ENCODE results near the gene SELPLG. TPM values are rescaled to one million over a fixed set of nuclear protein-coding genes. Genes with fewer than 3 reads are reported as not detected.

Gene SELPLG
- total RNA-seq, 1 donor from 2014 or later, result 5.8 TPM

- TF ChIP-seq EZH2 (IDR thresholded peaks at IDR 0.05; ENCODE audit: insufficient read depth, low read length), result no peak
- TF ChIP-seq CTCF (IDR thresholded peaks at IDR 0.05; ENCODE audit: insufficient read depth, low read depth, low read length), result no peak
- H3K9me3 Mint-ChIP-seq (ENCODE audit: unreplicated experiment), result no peaks in the 10 kb centered on the region
- Histone ChIP-seq H3K36me3 (ENCODE audit: insufficient read depth, low read length) (peaks cover 61% of the 10 kb centered on the region), H3K27me3 (ENCODE audit: insufficient read depth, low read length) (no peaks in the 10 kb centered on the region), H3K4me1 (ENCODE audit: insufficient read depth, low read length) (peaks cover 31% of the 10 kb centered on the region), H3K9ac (ENCODE audit: low read length) (no peak overlapping the region), H2AFZ (ENCODE audit: low read depth, low read length) (no peak overlapping the region), H3K4me2 (ENCODE audit: low read length) (no peak overlapping the region), H3K9me3 (ENCODE audit: insufficient read depth, low read depth, low read length) (no peaks in the 10 kb centered on the region), H3K79me2 (ENCODE audit: insufficient read depth, low read length) (peaks cover 51% of the 10 kb centered on the region), H4K20me1 (ENCODE audit: insufficient read depth, low read length) (peaks cover 26% of the 10 kb centered on the region), H3K27ac (ENCODE audit: low read depth, low read length) (peak overlapping the region; percentile 8), H3K4me3 (ENCODE audit: insufficient read depth, low read depth, low read length) (no peak overlapping the region)
- FAIRE-seq, result no peak
- peaks cover 29% of the 10 kb centered on the region for H3K36me3 Mint-ChIP-seq (ENCODE audit: low read depth, unreplicated experiment)
- no peak overlapping the region for H3K4me3 Mint-ChIP-seq (ENCODE audit: unreplicated experiment)
- H3K4me1 Mint-ChIP-seq (ENCODE audit: low read depth, unreplicated experiment), result peaks cover 29% of the 10 kb centered on the region
- H3K27ac Mint-ChIP-seq (ENCODE audit: unreplicated experiment), result no peak overlapping the region
- no peak for DNase-seq (ENCODE audit: low read depth)
- no peaks in the 10 kb centered on the region for H3K27me3 Mint-ChIP-seq (ENCODE audit: low read depth, unreplicated experiment)
Observed at GRCh38 chr12:108653082-108653516, 19.4 kb upstream of the SELPLG start.

GRCh38 chr12:108650083-108650482, 16.4 kb upstream of the SELPLG start:
- DNase-seq (ENCODE audit: low read depth), result no peak
- peak overlapping the region; percentile 65 for H3K4me2 ChIP-seq (ENCODE audit: low read length)
- H3K79me2 ChIP-seq (ENCODE audit: insufficient read depth, low read length), result peaks cover 56% of the 10 kb centered on the region
- TF ChIP-seq CTCF (IDR thresholded peaks at IDR 0.05; ENCODE audit: insufficient read depth, low read depth, low read length) (no peak), EZH2 (IDR thresholded peaks at IDR 0.05; ENCODE audit: insufficient read depth, low read length) (no peak)
- no peaks in the 10 kb centered on the region for H3K27me3 ChIP-seq (ENCODE audit: insufficient read depth, low read length)
- H3K9me3 ChIP-seq (ENCODE audit: insufficient read depth, low read depth, low read length), result no peaks in the 10 kb centered on the region
- no peak overlapping the region for H3K9ac ChIP-seq (ENCODE audit: low read length)
- H3K4me1 Mint-ChIP-seq (ENCODE audit: low read depth, unreplicated experiment), result peaks cover 46% of the 10 kb centered on the region
- H3K36me3 ChIP-seq (ENCODE audit: insufficient read depth, low read length), result peaks cover 79% of the 10 kb centered on the region
- no peak overlapping the region for H3K4me3 ChIP-seq (ENCODE audit: insufficient read depth, low read depth, low read length)
- H3K4me1 ChIP-seq (ENCODE audit: insufficient read depth, low read length), result peaks cover 32% of the 10 kb centered on the region
- no peak for FAIRE-seq
- peak overlapping the region; percentile 12 for H3K27ac Mint-ChIP-seq (ENCODE audit: unreplicated experiment)
- peaks cover 25% of the 10 kb centered on the region for H3K36me3 Mint-ChIP-seq (ENCODE audit: low read depth, unreplicated experiment)
- no peaks in the 10 kb centered on the region for H3K27me3 Mint-ChIP-seq (ENCODE audit: low read depth, unreplicated experiment)
- no peak overlapping the region for H2AFZ ChIP-seq (ENCODE audit: low read depth, low read length)
- H3K9me3 Mint-ChIP-seq (ENCODE audit: unreplicated experiment), result no peaks in the 10 kb centered on the region
- H3K27ac ChIP-seq (ENCODE audit: low read depth, low read length), result peak overlapping the region; percentile 89
- H3K4me3 Mint-ChIP-seq (ENCODE audit: unreplicated experiment), result no peak overlapping the region
- H4K20me1 ChIP-seq (ENCODE audit: insufficient read depth, low read length), result peaks cover 30% of the 10 kb centered on the region

GRCh38 chr12:108649669-108650068, 16.0 kb upstream of the SELPLG start:
- peak overlapping the region; percentile 65 for H3K4me2 ChIP-seq (ENCODE audit: low read length)
- peaks cover 82% of the 10 kb centered on the region for H3K36me3 ChIP-seq (ENCODE audit: insufficient read depth, low read length)
- Mint-ChIP-seq H3K27ac (ENCODE audit: unreplicated experiment) (peak overlapping the region; percentile 12), H3K4me3 (ENCODE audit: unreplicated experiment) (no peak overlapping the region), H3K4me1 (ENCODE audit: low read depth, unreplicated experiment) (peaks cover 47% of the 10 kb centered on the region), H3K9me3 (ENCODE audit: unreplicated experiment) (no peaks in the 10 kb centered on the region), H3K36me3 (ENCODE audit: low read depth, unreplicated experiment) (peaks cover 29% of the 10 kb centered on the region), H3K27me3 (ENCODE audit: low read depth, unreplicated experiment) (no peaks in the 10 kb centered on the region)
- no peak overlapping the region for H3K4me3 ChIP-seq (ENCODE audit: insufficient read depth, low read depth, low read length)
- TF ChIP-seq EZH2 (IDR thresholded peaks at IDR 0.05; ENCODE audit: insufficient read depth, low read length) (no peak), CTCF (IDR thresholded peaks at IDR 0.05; ENCODE audit: insufficient read depth, low read depth, low read length) (no peak)
- H3K9me3 ChIP-seq (ENCODE audit: insufficient read depth, low read depth, low read length), result no peaks in the 10 kb centered on the region
- peak overlapping the region; percentile 63 for H3K9ac ChIP-seq (ENCODE audit: low read length)
- peak overlapping the region; percentile 89 for H3K27ac ChIP-seq (ENCODE audit: low read depth, low read length)
- peaks cover 58% of the 10 kb centered on the region for H3K79me2 ChIP-seq (ENCODE audit: insufficient read depth, low read length)
- FAIRE-seq (peak; percentile 97), DNase-seq (ENCODE audit: low read depth) (peak; percentile 97)
- peaks cover 31% of the 10 kb centered on the region for H4K20me1 ChIP-seq (ENCODE audit: insufficient read depth, low read length)
- peaks cover 36% of the 10 kb centered on the region for H3K4me1 ChIP-seq (ENCODE audit: insufficient read depth, low read length)
- no peaks in the 10 kb centered on the region for H3K27me3 ChIP-seq (ENCODE audit: insufficient read depth, low read length)
- no peak overlapping the region for H2AFZ ChIP-seq (ENCODE audit: low read depth, low read length)

Measured in astrocyte (in vitro differentiated cells and primary cell).